ENCODE data around the gene PIF1. TPM values are rescaled to one million over a fixed set of nuclear protein-coding genes. Genes with fewer than 3 reads are reported as not detected.

PIF1 gene
- total RNA-seq, 1 experiment from 2014 or later: 43.5 TPM

DNA sequence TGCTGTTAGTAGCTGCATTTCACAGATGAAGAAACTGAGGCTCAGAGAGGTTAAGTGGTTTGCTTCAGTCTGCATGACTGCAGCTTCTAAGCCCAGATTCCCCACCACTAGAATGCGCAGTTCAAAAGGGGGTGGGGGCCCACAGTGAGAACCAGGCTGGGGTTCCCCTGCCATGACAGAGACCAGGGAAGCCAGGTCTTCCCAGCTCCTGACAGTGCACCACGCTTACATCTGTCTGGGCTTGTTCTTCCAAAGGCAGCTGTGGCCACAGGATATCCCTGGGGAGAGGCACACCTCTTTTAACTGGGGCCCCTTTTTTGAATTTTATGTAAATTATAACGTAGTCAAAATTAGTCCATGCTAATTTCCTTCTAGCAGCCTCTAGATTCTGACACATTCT, 21.6 kb upstream of the PIF1 start:
- Histone ChIP-seq H4K20me1 (ENCODE audit: low read length) (no peaks in the 10 kb centered on the region), H3K4me3 (ENCODE audit: low read length) (no peak overlapping the region), H3K9me2 (replicated peaks; ENCODE audit: low read length) (no peaks in the 10 kb centered on the region), H3K27me3 (ENCODE audit: low read length) (no peaks in the 10 kb centered on the region), H2AFZ (ENCODE audit: low read length) (no peak overlapping the region), H3K36me3 (ENCODE audit: low read depth, low read length) (no peaks in the 10 kb centered on the region), H3K4me2 (ENCODE audit: low read length) (no peak overlapping the region), H3K79me2 (ENCODE audit: low read length) (no peaks in the 10 kb centered on the region; the same call in 1 of the 2 replicates), H3K9me3 (ENCODE audit: low read length) (no peaks in the 10 kb centered on the region), H3K4me1 (ENCODE audit: insufficient read depth, low read length) (peaks cover 9% of the 10 kb centered on the region; the same call in 1 of the 2 replicates), H3F3A (ENCODE audit: low read length, unreplicated experiment) (no peaks in the 10 kb centered on the region), H3K9ac (ENCODE audit: low read length) (no peak overlapping the region), H3K27ac (ENCODE audit: low read length) (no peak overlapping the region)
- DNase-seq (no peak), ATAC-seq (no peak)
- ChIA-PET CTCF (no interaction called here), POLR2A (ENCODE audit: unreplicated experiment) (no interaction called here)
- intact Hi-C loops (cut with micrococcal nuclease): no loop called here
- no peak for TF ChIP-seq EZH2 (IDR thresholded peaks at IDR 0.05; ENCODE audit: low read length, unreplicated experiment)
- TF ChIP-seq EZH2phosphoT487 (IDR thresholded peaks at IDR 0.05; ENCODE audit: borderline replicate concordance, low read length): no peak
- TF ChIP-seq, protein P1, sequence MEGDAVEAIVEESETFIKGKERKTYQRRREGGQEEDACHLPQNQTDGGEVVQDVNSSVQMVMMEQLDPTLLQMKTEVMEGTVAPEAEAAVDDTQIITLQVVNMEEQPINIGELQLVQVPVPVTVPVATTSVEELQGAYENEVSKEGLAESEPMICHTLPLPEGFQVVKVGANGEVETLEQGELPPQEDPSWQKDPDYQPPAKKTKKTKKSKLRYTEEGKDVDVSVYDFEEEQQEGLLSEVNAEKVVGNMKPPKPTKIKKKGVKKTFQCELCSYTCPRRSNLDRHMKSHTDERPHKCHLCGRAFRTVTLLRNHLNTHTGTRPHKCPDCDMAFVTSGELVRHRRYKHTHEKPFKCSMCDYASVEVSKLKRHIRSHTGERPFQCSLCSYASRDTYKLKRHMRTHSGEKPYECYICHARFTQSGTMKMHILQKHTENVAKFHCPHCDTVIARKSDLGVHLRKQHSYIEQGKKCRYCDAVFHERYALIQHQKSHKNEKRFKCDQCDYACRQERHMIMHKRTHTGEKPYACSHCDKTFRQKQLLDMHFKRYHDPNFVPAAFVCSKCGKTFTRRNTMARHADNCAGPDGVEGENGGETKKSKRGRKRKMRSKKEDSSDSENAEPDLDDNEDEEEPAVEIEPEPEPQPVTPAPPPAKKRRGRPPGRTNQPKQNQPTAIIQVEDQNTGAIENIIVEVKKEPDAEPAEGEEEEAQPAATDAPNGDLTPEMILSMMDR (conservative IDR thresholded peaks at IDR 0.05; ENCODE audit: low read depth, low read length): no peak
- no TSS peak for BruUV-seq (replicated peaks)

DNA sequence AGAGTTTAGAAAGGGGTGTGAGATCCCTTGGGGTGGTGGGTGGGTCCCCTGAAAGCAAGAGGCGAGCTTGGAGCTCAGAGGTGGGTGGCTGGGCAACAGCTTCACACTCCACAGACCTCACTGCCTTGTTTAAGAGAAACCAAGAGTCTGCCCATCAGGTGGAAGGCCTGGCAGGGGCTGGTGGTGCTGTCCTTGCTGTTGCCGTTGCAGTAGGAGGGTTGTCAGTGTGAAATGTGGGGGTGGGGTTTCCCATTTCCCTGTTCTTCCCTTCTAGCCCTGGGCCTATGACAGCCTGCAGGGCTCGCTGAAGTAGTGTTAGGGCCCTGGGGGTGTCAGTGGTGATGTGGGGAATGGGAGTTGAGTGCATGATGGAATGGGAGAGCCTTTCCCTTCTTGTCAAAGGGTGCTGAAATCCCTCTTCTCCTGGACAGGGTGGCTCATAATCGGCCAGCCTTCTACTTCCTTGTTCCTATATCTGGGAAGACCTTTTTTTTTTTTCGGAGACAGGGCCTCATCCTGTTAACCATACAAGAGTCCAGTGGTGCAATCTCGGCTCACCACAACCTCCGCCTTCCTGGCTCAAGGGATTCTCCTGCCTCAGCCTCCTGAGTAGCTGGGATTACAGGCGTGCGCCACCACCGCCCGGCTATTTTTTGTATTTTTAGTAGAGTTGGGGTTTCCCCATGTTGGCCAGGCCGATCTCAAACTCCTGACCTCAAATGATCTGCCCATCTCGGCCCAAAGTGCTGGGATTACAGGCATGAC, 20.6 kb upstream of the PIF1 start:
- Histone ChIP-seq H3F3A (ENCODE audit: low read length, unreplicated experiment) (no peaks in the 10 kb centered on the region), H3K9me2 (replicated peaks; ENCODE audit: low read length) (no peaks in the 10 kb centered on the region), H3K9ac (ENCODE audit: low read length) (no peak overlapping the region), H3K27ac (ENCODE audit: low read length) (no peak overlapping the region), H3K36me3 (ENCODE audit: low read depth, low read length) (no peaks in the 10 kb centered on the region), H3K4me2 (ENCODE audit: low read length) (no peak overlapping the region), H2AFZ (ENCODE audit: low read length) (no peak overlapping the region), H3K9me3 (ENCODE audit: low read length) (no peaks in the 10 kb centered on the region), H3K79me2 (ENCODE audit: low read length) (no peaks in the 10 kb centered on the region; the same call in 1 of the 2 replicates), H3K4me1 (ENCODE audit: insufficient read depth, low read length) (peaks cover 11% of the 10 kb centered on the region; the same call in 1 of the 2 replicates), H3K27me3 (ENCODE audit: low read length) (no peaks in the 10 kb centered on the region), H4K20me1 (ENCODE audit: low read length) (no peaks in the 10 kb centered on the region), H3K4me3 (ENCODE audit: low read length) (no peak overlapping the region)
- ChIA-PET POLR2A (ENCODE audit: unreplicated experiment) (no interaction called here), CTCF (no interaction called here)
- DNase-seq: no peak
- no TSS peak for BruUV-seq (replicated peaks)
- intact Hi-C loops (cut with micrococcal nuclease): no loop called here
- TF ChIP-seq, protein P1 (conservative IDR thresholded peaks at IDR 0.05; ENCODE audit: low read depth, low read length): no peak
- TF ChIP-seq EZH2phosphoT487 (IDR thresholded peaks at IDR 0.05; ENCODE audit: borderline replicate concordance, low read length) (no peak), EZH2 (IDR thresholded peaks at IDR 0.05; ENCODE audit: low read length, unreplicated experiment) (no peak)
- no peak for ATAC-seq

DNA sequence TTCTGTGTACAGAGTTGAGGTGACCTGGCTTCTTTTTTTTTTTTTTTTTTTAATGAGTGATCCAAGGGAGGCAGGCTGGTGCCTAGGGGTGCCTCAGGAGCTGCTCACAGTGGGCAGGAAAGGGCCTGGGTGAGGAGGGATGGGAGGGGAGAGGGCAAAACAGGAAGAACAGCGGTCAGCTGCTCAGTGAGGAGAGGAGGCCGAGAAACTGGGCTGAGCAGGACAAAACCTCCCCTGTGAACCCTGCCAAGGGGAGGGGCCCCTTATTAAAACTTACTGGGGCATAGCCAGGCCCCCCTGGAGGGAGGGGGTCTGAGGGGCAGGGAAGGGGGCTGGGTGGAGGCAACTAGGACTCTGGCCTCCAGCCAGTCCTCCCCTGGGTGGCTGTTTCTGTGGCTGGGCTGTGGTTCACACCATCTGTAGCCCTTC, 19.8 kb upstream of the PIF1 start:
- Histone ChIP-seq H2AFZ (ENCODE audit: low read length) (no peak overlapping the region), H3K36me3 (ENCODE audit: low read depth, low read length) (no peaks in the 10 kb centered on the region), H3K79me2 (ENCODE audit: low read length) (no peaks in the 10 kb centered on the region; the same call in 1 of the 2 replicates), H4K20me1 (ENCODE audit: low read length) (no peaks in the 10 kb centered on the region), H3K9ac (ENCODE audit: low read length) (no peak overlapping the region), H3K27ac (ENCODE audit: low read length) (no peak overlapping the region), H3K27me3 (ENCODE audit: low read length) (no peaks in the 10 kb centered on the region), H3F3A (ENCODE audit: low read length, unreplicated experiment) (no peaks in the 10 kb centered on the region), H3K9me2 (replicated peaks; ENCODE audit: low read length) (no peaks in the 10 kb centered on the region), H3K4me1 (ENCODE audit: insufficient read depth, low read length) (peaks cover 13% of the 10 kb centered on the region; the same call in 1 of the 2 replicates), H3K9me3 (ENCODE audit: low read length) (no peaks in the 10 kb centered on the region), H3K4me3 (ENCODE audit: low read length) (no peak overlapping the region), H3K4me2 (ENCODE audit: low read length) (no peak overlapping the region)
- ChIA-PET CTCF (no interaction called here), POLR2A (ENCODE audit: unreplicated experiment) (no interaction called here)
- TF ChIP-seq, protein P1 (conservative IDR thresholded peaks at IDR 0.05; ENCODE audit: low read depth, low read length): no peak
- TF ChIP-seq EZH2 (IDR thresholded peaks at IDR 0.05; ENCODE audit: low read length, unreplicated experiment) (no peak), EZH2phosphoT487 (IDR thresholded peaks at IDR 0.05; ENCODE audit: borderline replicate concordance, low read length) (no peak)
- intact Hi-C loops (cut with micrococcal nuclease): no loop called here
- DNase-seq (no peak), ATAC-seq (no peak)
- no TSS peak for BruUV-seq (replicated peaks)
